Measurements from ENCODE around the gene CNIH4.

CNIH4 gene

GRCh38 chr1:224329842-224330753, 26.6 kb upstream of the CNIH4 start, which contains the start of gene NVL (continued):
- TF ChIP-seq ZNF692 (tag by site-specific recombination; IDR thresholded peaks at IDR 0.05) (peak; percentile 78; the same call in 1 of the 2 replicates), HOXD13 (CRISPR knock-in tag; IDR thresholded peaks at IDR 0.05; ENCODE audit: borderline replicate concordance) (peak; percentile 93), BCL11B (tag by site-specific recombination; IDR thresholded peaks at IDR 0.05; ENCODE audit: low read depth) (no peak), ZNF521 (tag by site-specific recombination; IDR thresholded peaks at IDR 0.05) (no peak), ZSCAN16 (tag by site-specific recombination; IDR thresholded peaks at IDR 0.05) (peak; percentile 14), ZSCAN18 (tag by site-specific recombination; IDR thresholded peaks at IDR 0.05) (peak; percentile 91)

- TF ChIP-seq KLF8 (tag by site-specific recombination; IDR thresholded peaks at IDR 0.05), result no peak
- 0 out of 2 replicates have a peak, but pooled peaks have one; percentile 28 for TF ChIP-seq ZXDB (tag by site-specific recombination; IDR thresholded peaks at IDR 0.05)
- peak; percentile 76 for TF ChIP-seq PRDM10 (tag by site-specific recombination; IDR thresholded peaks at IDR 0.05)
- H3K4me3 ChIP-seq (ENCODE audit: low read depth, low read length), result no peak overlapping the region
- peaks cover 3% of the 10 kb centered on the region; the same call in 1 of the 2 replicates for H3K4me1 ChIP-seq (ENCODE audit: control insufficient read depth, insufficient read depth, low read length)
- CTCF ChIA-PET, result interaction anchor here (0.6 to 6.7 kb wide), 5 partner anchors 215 to 591 kb away, joined by 3 to 76 read pairs (median 4); no protein-coding TSS in a partner anchor
- POLR2A ChIA-PET, result interaction anchor here (0.7 kb wide), 2 partner anchors 26 to 149 kb away, joined by 3 read pairs; no protein-coding TSS in a partner anchor
- peaks cover 9 to 10% of the 10 kb centered on the region in 2 experiments; a peak in 2 of 3 replicates for H3K36me3 ChIP-seq (ENCODE audit: control insufficient read depth in 2 of 2, insufficient read depth in 1 of 2, low read length in 2 of 2)
- H3K9me3 ChIP-seq (ENCODE audit: control insufficient read depth, insufficient read depth, low read depth, low read length), result no peaks in the 10 kb centered on the region
- H3K27ac ChIP-seq (ENCODE audit: extremely low read depth, low read depth, low read length), result no peak overlapping the region
Observed at GRCh38 chr1:224331326-224331725, 25.4 kb upstream of the CNIH4 start.

GRCh38 chr1:224331824-224332223, 24.9 kb upstream of the CNIH4 start:
- H3K4me1 ChIP-seq (ENCODE audit: control insufficient read depth, insufficient read depth, low read length), result peaks cover 3% of the 10 kb centered on the region; the same call in 1 of the 2 replicates
- CTCF ChIA-PET, result interaction anchor here (0.6 to 6.7 kb wide), 8 partner anchors 9 to 635 kb away, joined by 3 to 76 read pairs (median 3); no protein-coding TSS in a partner anchor
- H3K9me3 ChIP-seq (ENCODE audit: control insufficient read depth, insufficient read depth, low read depth, low read length), result no peaks in the 10 kb centered on the region
- peaks cover 7 to 8% of the 10 kb centered on the region in 2 experiments; a peak in 2 of 3 replicates for H3K36me3 ChIP-seq (ENCODE audit: control insufficient read depth in 2 of 2, insufficient read depth in 1 of 2, low read length in 2 of 2)
- TF ChIP-seq SCRT1 (tag by site-specific recombination; IDR thresholded peaks at IDR 0.05; ENCODE audit: borderline replicate concordance) (peak; percentile 51; the same call in 1 of the 2 replicates), SCRT2 (tag by site-specific recombination; IDR thresholded peaks at IDR 0.05) (peak; percentile 80), ZNF394 (tag by site-specific recombination; IDR thresholded peaks at IDR 0.05; ENCODE audit: borderline replicate concordance) (no peak), ZBTB48 (tag by site-specific recombination; IDR thresholded peaks at IDR 0.05) (no peak)
- no peak overlapping the region for H3K27ac ChIP-seq (ENCODE audit: extremely low read depth, low read depth, low read length)
- no peak overlapping the region for H3K4me3 ChIP-seq (ENCODE audit: low read depth, low read length)
- POLR2A ChIA-PET, result no interaction called here

Measured in HEK293 (cell line).